Cerebellar nuclear complex (tissue), 1 donor: Measurements from ENCODE around the gene ZSCAN5A.
"Not testable (repeated sequence)": the region's sequence is repeated elsewhere in the genome, so short reads cannot be mapped to it uniquely, and the experiment has no call there.

ENCODE experiments used
- DNase-seq, 2 experiments: peaks; one replicate each; lab custom pipeline; 2025; lab: John Stamatoyannopoulos, UW

Gene ZSCAN5A

DNA sequence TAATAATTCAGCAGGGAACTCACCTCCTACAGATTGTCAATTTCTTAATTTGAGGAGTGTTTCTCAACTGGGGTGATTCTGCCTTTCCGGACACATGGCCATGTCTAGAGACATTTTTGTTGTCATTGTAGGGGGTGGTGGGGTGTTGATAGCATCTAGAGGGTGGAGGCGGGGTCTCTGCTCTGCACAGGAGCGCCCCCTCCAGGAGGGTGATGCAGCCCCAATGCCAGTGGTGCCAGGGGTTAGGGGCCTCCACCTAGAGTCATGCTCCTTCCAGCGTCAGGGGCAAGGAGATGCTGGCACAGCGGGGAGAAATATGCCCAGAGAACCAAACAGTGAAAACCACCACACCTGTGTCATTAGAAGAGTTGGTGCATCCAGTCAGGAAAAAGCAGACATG lies 107.1 kb downstream of the ZSCAN5A start:
- not testable (repeated sequence) for DNase-seq

DNA sequence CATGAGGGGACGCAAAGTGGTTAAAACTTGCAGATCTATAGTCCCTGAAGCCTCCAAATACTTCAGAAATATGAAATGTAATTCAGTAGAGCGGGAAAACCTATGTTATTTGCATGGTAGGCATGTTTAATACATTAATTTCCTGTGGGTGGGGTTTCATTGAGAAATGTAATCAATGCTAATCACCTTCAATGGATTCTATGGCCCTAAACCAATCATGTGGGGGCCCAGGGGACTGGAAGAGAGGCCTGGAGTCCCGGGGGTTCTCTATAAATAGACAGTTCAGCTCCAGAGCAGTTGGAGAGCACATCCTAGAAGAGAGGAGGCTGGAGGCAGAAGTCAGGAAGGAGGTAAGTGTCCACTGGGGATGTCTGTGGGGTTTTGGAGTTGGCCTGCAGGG lies 112.7 kb downstream of the ZSCAN5A start, which contains the start of gene ZSCAN5C:
TSS of gene ZSCAN5C (plus strand) at position 301 of the 400 bp plus-strand sequence. CDS start 3,641 bp downstream, outside the sequence.
- DNase-seq: no peak

DNA sequence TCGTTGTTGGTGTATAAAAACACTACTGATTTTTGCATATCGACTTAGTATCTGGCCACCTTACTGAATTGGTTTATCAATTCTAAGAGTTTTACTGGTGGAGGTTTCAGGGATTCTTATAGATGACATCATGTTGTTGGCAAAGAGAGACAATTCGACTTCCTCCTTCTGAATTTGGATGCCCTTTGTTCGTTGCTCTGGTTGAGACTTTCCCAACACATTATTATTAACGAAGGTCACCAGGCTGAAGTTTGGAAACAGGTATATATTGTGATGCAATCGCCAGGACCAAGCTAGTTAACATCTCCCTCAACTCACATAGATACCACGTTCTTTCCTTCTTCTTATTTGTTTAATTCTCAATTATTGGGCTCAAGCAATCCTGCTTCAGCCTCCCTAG lies 115.0 kb downstream of the ZSCAN5A start:
- no peak for DNase-seq

DNA sequence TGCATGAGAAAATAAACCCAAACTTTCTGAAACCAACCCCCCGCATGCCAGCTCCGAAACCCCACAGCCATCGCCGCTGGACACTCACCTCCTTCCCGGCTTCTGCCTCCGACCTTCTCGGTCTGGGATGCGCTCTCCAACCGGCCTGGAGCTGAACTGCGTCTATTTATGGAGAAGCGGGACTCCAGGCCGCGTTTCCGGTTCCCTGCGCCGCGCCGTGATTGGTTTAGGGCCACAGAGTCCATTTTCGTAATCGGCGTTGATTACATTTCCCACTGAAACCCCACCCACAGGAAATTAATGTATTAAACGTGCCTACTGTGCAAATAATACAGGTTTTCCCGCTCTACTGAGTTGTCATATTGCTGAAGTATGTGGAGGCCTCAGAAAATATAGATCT lies 117.0 kb downstream of the ZSCAN5A start, which contains the start of gene ZSCAN5B:
TSS of gene ZSCAN5B (minus strand) at position 138 of the 400 bp plus-strand sequence. CDS start 4,731 bp downstream, outside the sequence.
- not testable (repeated sequence) for DNase-seq

DNA sequence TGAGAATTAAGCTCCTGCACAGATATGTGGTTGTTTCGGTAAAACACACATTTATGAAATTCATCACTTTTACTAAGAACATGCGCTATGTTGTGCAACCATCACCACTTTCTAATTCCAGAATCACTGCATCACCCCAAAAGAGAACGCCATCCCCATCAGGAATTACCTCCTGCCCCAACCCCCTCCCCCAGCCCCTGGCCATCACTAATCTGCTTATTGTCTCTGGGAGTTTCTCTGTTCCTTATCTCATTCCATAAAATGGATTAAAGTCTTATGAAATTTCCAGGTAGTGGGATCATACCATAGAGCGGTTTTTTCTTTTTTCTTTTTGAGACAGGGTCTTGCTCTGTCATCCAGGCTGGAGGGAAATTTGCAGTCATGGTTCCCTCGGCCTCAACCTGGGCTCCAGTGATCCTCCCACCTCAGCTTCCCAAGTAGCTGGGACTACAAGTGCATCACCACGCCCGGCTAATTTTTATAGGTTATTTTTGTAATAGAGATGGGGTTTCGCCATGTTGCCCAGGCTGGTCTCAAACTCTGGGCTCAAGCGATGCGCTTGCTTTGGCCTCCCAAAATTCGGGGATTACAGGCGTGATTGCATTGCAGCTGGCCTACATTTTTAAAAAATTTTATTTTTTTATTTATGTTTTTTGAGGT lies 120.5 kb downstream of the ZSCAN5A start:
- no peak for DNase-seq

DNA sequence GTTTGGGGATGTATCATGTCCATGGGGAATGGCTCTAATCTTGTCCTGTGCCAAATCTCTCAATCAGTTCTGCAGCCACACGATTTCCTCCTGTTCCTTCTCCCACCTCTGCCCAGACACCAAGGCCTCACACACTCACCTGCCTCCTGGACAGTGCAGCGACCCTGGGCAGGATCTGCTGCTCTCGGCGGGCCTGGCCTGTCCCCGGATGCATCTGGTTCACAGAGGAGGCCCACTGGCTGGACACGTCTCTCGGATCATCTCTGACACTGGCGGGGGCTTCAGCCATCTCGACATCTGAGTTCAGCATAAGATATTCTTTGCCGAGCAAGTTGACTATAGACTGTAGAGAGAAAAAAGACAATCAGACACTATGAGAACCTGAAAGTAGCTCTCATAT lies 122.9 kb downstream of the ZSCAN5A start:
- no peak for DNase-seq

DNA sequence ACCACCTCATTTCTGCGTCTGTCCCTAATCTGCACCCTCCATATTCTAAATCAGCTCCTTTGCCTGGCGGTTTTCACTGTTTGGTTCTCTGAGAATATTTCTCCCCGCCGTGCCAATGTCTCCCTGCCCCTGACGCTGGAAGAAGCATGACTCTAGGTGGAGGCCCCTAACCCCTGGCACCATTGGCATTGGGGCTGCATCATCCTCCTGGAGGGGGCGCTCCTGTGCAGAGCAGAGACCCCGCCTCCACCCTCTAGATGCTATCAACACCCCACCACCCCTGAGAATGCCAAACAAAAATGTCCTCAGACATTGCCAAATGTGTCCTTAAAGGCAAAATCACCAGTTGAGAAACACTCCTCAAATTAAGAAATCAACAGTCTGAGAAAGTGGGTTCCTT lies 123.5 kb downstream of the ZSCAN5A start:
- no peak for DNase-seq

DNA sequence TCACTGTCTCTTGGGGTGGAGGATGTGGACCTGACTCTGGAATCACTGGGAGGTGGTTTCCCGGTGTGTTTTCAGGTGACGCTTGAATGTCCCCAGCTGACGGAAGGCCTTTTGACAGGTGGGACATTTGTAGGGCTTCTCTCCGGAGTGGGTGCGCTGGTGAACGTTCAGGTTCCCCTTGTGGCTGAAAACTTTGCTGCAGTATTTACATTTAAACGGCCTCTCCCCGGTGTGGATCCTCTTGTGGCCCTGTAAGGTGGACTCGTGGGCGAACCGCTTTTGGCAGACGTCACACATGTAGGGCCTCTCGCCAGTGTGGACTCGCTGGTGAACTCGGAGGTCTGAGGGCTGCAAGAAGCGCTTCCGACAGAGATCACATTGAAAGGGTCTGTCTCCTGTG lies 124.9 kb downstream of the ZSCAN5A start:
- no peak for DNase-seq

DNA sequence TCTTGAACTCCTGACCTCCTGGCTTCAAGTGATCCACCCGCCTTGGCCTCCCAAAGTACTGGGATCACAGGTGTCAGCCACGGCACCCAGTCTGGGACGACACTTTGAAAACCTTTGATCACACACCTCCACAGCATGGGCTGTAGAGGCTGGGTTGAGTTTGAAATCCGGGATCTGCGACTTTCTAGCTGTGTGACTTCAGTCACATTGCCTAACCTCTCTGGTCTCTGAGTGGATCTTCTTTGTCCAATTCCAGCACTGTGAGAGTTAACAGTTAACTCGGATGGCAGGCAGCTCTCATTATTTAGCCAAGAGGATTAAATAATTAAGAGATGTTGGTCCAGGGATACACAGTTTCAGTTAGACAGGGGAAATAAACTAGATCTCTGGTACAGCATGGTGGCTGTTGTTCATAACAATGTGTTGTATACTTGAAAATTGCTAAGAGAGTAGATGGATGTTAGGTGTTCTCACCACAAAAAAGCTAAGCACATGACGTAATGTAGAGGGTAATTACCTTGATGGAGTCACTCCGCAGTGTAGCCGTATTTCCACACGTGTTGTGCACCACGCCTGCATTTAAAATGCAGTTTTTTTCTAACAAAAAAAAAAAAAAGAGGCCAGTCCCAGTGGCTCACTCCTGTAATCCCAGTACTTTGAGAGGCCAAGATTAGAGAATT lies 136.9 kb downstream of the ZSCAN5A start:
- no peak for DNase-seq

DNA sequence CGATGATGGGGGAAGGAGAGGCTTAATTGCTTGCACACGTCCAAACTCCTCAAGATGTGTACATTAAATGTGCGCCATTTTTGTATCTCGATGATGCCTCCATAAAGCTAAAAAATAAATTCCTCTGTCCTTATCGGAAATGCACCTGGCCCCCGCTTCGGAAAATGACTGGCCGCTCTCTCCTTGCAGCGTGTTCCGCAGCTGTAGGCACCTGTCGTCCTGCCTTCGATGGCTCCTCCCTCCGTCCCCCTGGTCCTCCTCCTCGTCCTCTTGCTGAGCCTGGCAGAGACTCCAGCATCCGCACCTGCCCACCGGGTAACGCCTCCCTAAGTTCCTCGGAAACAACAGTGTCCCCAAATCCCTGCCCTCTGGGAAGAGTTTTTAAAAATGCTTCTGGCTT lies 137.8 kb downstream of the ZSCAN5A start:
- no peak for DNase-seq

DNA sequence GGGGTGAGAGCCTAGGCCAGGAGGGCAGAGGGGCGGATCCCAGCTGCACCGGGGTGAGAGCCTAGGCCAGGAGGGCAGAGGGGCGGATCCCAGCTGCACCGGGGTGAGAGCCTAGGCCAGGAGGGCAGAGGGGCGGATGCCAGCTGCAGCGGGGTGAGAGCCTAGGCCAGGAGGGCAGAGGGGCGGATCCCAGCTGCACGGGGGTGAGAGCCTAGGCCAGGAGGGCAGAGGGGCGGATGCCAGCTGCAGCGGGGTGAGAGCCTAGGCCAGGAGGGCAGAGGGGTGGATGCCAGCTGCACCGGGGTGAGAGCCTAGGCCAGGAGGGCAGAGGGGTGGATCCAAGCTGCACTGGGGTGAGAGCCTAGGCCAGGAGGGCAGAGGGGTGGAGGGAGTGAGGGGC lies 138.3 kb downstream of the ZSCAN5A start:
- not testable (repeated sequence) for DNase-seq

DNA sequence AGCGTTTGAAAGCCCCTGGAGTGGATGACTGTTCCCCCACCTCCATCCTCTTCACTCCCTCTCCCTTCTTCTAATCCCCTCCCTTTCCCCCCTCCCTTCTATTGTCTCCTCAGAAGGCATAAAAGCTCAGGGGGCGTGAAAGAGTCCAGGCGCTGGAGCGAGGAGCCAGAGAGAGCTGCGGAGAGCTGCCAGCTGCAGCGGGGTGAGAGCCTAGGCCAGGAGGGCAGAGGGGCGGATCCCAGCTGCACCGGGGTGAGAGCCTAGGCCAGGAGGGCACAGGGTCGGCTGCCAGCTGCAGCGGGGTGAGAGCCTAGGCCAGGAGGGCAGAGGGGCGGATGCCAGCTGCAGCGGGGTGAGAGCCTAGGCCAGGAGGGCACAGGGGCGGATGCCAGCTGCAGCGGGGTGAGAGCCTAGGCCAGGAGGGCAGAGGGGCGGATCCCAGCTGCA lies 138.8 kb downstream of the ZSCAN5A start, which contains the start of gene GALP:
TSS of gene GALP (plus strand) at position 148 of the 447 bp plus-strand sequence. CDS start 1,101 bp downstream, outside the sequence.
- not testable (repeated sequence) for DNase-seq

DNA sequence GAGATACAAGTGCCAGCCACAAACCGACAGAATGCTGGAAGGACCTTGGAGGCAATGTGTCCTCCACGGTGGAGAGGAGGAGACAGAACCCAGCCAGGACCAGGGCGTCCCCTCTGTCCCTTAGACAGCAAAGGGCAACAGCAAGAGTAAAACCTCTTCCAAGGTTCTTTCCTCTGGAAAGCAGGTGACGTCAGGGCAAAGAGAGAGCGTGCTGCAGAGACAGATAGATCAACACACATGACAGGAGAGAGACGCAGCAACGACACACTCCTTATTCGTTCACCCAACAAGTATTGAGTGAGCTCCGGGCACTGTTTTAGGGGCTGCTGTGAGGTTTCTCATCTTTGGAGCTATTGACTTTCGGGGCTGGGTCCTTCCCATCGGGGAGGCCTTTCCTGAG lies 140.1 kb downstream of the ZSCAN5A start:
- DNase-seq: no peak

DNA sequence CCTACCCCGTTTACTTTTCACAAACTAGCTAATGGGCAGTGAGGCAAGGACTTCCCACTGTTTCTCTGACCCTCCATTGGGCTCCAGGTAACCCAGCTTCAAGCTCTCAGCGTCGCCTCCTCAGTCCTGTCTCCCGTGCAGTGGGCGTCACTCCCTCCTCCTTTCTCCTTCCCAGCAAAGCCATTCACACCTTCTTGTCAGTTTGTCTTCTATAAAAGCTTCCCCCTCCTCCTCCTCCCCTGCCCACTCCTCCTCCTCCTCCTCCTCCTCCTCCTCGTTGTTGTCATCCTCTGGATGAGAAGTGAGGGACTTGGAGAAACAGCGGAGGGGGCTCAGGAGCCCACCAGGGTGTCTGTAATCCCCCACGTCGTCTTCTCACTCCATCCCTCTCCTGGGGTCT lies 140.6 kb downstream of the ZSCAN5A start:
- no peak for DNase-seq
